Tibial nerve (tissue), 4 donors: ENCODE results near the gene GAB1. TPM values are rescaled to one million over a fixed set of nuclear protein-coding genes. Genes with fewer than 3 reads are reported as not detected.

Experiments
- DNase-seq, 2 donors: peaks; one replicate each; pipeline ENCODE4 v3.0.0-alpha.2; 2019; ENCODE audit warnings: low spot score in 2 of 2
- H3K27ac ChIP-seq, 4 donors: fragments of 200-600 bp; sonication (generic) in 3 of 4; one replicate each; pipeline ENCODE4 v1.5.1; 2017 to 2019; ENCODE audit warnings: mild to moderate bottlenecking in 1 of 4
- H3K27me3 ChIP-seq, 2 donors: fragments of 200-600 bp; sonication (generic) in 1 of 2; one replicate each; pipeline versions ENCODE4 v1.5.1 to v1.6.0; 2017 to 2019
- H3K36me3 ChIP-seq, 3 donors: fragments of 200-600 bp; sonication (generic); one replicate each; pipeline ENCODE4 v1.5.1; 2018 to 2019
- H3K4me1 ChIP-seq, 4 donors: fragments of 200-600 bp; sonication (generic) in 3 of 4; one replicate each; pipeline ENCODE4 v1.5.1; 2017 to 2019
- H3K4me3 ChIP-seq, 4 donors: fragments of 200-600 bp; sonication (generic) in 3 of 4; one replicate each; pipeline ENCODE4 v1.5.1; 2017 to 2019; ENCODE audit warnings: mild to moderate bottlenecking in 1 of 4, moderate library complexity in 1 of 4
- H3K9me3 ChIP-seq, 4 donors: fragments of 200-600 bp; sonication (generic) in 3 of 4; one replicate each; pipeline ENCODE4 v1.5.1; 2017 to 2019
- EP300 ChIP-seq, 2 donors: sonication (generic); formaldehyde crosslinking; IDR thresholded peaks; one replicate each; pipeline ENCODE4 v1.6.1; 2017; ENCODE audit warnings: antibody characterized with exemption in 2 of 2, mild to moderate bottlenecking in 1 of 2
- POLR2A ChIP-seq, 2 donors: fragments of 450-650 bp; IDR thresholded peaks; one replicate each; pipeline ENCODE4 v1.6.1; 2017; ENCODE audit warnings: antibody characterized with exemption in 2 of 2, mild to moderate bottlenecking in 2 of 2, moderate library complexity in 2 of 2
- WGBS, 2 donors: methylation state at CpG; one replicate each; pipeline ENCODE4 v1.1.5; 2018; 5-methylcytosine and 5-hydroxymethylcytosine counted together
- total RNA-seq, 4 donors: library from RNA; depleted of rRNA; stranded (reverse); fragments of >200 nt; gene quantifications; one replicate each; pipeline ENCODE4 v1.1.0, GENCODE V29; 2016
- TF ChIP-seq, protein P1 (sequence below), 5 experiments: fragments of 200-600 bp in 3 of 5; fragments of 450-650 bp in 2 of 5; sonication (generic) in 3 of 5; IDR thresholded peaks; one replicate each; pipeline ENCODE4 v1.5.1; 2016 to 2019; ENCODE audit warnings: antibody characterized with exemption in 5 of 5, mild to moderate bottlenecking in 3 of 5, moderate library complexity in 2 of 5

The GAB1 gene
- total RNA-seq, 4 donors from 2014 or later: 50.7 to 123 (median 81.4) TPM

DNA sequence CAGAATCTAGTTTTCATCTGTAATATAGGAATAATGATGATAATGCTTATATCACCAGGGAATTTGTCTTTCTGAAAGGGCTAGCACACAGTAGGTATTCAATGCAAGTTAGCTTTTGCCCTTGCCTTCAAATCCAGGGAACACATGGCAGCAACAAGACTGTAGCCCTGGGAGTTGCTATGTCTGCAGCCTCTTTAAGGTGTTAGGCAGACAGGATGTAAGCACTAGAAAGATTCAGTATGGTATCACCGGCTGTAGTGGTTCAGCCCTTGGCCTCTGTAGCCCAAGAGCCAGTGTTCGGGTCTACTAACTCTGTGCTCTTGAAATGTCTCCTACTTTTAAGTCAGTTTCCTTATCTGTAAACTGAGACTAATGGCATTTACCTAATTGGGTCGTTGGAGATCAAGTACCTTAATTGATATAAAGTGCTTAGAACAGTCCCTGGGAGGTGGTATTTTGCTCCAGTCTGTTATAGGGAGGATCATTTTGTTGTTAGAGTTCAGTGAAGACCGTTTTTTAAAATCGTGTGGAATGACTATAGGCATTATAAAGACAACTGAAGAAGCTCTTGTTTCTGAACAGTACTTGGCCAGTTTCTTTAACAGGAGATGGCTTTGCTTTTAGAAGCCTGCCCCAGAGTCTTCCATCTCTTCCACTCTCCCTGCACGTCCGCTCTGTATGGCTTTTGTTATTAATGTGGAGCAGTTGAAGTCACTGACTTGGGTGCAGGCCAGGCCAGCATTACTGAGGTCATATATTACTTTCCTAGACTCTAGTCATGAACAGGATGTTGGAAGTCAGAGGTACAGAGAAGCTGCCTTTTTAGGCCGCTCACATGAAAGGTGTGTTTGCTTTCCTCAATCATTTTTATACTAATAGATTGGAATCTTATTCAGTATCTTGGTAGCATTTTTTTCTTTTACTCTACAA lies 44.8 kb downstream of the GAB1 start:
- Histone ChIP-seq H3K36me3 (no peaks in the 10 kb centered on the region), H3K4me1 (peaks cover 0 to 97% (median 63%) of the 10 kb centered on the region in 4 donors), H3K27me3 (no peaks in the 10 kb centered on the region), H3K4me3 (peak overlapping the region in 1 of 4 donors; percentile 9), H3K27ac (peak overlapping the region; percentile 62 to 91 (median 82)), H3K9me3 (no peaks in the 10 kb centered on the region)
- 20% methylated on average over 8 of the region's 8 CpGs for WGBS, 2 donors
- DNase-seq: peak; percentile 73 to 76
- TF ChIP-seq, protein P1, sequence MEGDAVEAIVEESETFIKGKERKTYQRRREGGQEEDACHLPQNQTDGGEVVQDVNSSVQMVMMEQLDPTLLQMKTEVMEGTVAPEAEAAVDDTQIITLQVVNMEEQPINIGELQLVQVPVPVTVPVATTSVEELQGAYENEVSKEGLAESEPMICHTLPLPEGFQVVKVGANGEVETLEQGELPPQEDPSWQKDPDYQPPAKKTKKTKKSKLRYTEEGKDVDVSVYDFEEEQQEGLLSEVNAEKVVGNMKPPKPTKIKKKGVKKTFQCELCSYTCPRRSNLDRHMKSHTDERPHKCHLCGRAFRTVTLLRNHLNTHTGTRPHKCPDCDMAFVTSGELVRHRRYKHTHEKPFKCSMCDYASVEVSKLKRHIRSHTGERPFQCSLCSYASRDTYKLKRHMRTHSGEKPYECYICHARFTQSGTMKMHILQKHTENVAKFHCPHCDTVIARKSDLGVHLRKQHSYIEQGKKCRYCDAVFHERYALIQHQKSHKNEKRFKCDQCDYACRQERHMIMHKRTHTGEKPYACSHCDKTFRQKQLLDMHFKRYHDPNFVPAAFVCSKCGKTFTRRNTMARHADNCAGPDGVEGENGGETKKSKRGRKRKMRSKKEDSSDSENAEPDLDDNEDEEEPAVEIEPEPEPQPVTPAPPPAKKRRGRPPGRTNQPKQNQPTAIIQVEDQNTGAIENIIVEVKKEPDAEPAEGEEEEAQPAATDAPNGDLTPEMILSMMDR (IDR thresholded peaks at IDR 0.05): no peak
- TF ChIP-seq EP300 (IDR thresholded peaks at IDR 0.05) (peak in 1 of 2 donors; percentile 84), POLR2A (IDR thresholded peaks at IDR 0.05) (peak in 1 of 2 donors; percentile 43)

DNA sequence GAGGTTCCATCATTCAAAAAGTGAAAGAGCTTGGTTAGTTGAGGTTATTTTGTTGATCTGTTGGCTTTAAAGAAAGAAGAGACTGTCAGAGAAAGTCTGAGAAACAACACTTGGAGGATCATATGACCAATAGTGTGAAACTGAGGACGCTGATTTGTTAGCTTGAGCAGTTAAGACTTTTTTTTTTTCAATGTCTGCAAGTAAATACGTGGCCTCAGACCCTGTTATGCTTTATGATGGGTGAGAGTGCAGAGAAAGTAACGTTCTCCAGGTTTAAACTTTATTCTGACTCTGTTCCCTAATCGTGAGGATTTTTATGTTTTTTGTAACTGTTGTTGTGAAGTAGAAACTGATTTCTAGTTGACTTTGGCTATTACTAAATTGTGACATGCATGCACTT lies 45.9 kb downstream of the GAB1 start:
- Histone ChIP-seq H3K27me3 (no peaks in the 10 kb centered on the region), H3K27ac (peak overlapping the region; percentile 62 to 91 (median 82)), H3K9me3 (no peaks in the 10 kb centered on the region), H3K36me3 (no peaks in the 10 kb centered on the region), H3K4me3 (peak overlapping the region in 1 of 4 donors; percentile 9), H3K4me1 (peaks cover 0 to 95% (median 61%) of the 10 kb centered on the region in 4 donors)
- TF ChIP-seq, protein P1 (IDR thresholded peaks at IDR 0.05): no peak
- peak in 1 of 2 donors; percentile 47 for TF ChIP-seq EP300 (IDR thresholded peaks at IDR 0.05)
- whole genome bisulfite sequencing, 2 donors: 5 to 9% methylated on average over 4 of the region's 4 CpGs
- DNase-seq: no peak

- Histone ChIP-seq H3K4me3 (no peak overlapping the region), H3K27me3 (no peaks in the 10 kb centered on the region), H3K9me3 (no peaks in the 10 kb centered on the region), H3K4me1 (peaks cover 0 to 95% (median 61%) of the 10 kb centered on the region in 4 donors), H3K36me3 (no peaks in the 10 kb centered on the region), H3K27ac (peak overlapping the region; percentile 62 to 91 (median 82))
- TF ChIP-seq POLR2A (IDR thresholded peaks at IDR 0.05) (no peak), EP300 (IDR thresholded peaks at IDR 0.05) (no peak)
- TF ChIP-seq, protein P1 (IDR thresholded peaks at IDR 0.05): no peak
- DNase-seq: no peak
Measured at GRCh38 chr4:143383005-143383574, 46.4 kb downstream of the GAB1 start.

DNA sequence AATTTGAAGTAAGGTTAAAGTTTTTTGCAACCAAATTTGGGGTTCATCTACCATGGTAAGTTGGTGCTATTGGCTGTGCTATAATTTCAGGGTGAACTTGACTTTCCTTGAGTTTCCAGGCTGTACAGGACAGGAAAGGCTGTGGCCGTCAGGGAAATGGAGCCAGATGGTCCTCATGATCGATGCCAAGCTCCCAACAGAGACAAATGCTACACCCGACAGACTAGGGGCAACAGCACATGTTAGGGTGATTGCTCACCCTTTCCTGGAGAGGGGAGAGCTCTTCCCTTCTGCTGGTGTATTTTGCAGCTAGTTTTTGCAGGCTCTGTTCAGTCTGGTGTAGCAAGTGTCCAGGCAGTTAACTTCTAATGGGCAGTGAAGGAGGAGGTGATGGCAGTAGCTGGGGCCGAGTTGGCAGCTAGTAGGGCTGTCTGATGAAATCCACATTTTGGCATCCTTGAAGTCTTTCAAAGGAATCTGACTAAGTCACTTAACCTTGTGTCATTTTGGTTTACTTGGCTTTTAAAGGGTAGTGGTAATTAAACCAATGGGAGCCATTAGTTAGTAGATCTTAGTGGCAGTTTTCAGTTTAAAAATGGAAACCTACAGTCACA lies 47.8 kb downstream of the GAB1 start:
- Histone ChIP-seq H3K4me3 (no peak overlapping the region), H3K36me3 (no peaks in the 10 kb centered on the region), H3K4me1 (peaks cover 0 to 95% (median 59%) of the 10 kb centered on the region in 4 donors), H3K9me3 (no peaks in the 10 kb centered on the region), H3K27me3 (no peaks in the 10 kb centered on the region), H3K27ac (peak overlapping the region in 3 of 4 donors; percentile 30 to 91 (median 86))
- DNase-seq: no peak
- 49 to 51% methylated on average over 4 of the region's 4 CpGs for WGBS, 2 donors
- peak in 1 of 2 donors; percentile 36 for TF ChIP-seq EP300 (IDR thresholded peaks at IDR 0.05)
- no peak for TF ChIP-seq POLR2A (IDR thresholded peaks at IDR 0.05)

- no peak for TF ChIP-seq POLR2A (IDR thresholded peaks at IDR 0.05)
- TF ChIP-seq EP300 (IDR thresholded peaks at IDR 0.05): no peak
- TF ChIP-seq, protein P1 (IDR thresholded peaks at IDR 0.05): no peak
- Histone ChIP-seq H3K9me3 (no peaks in the 10 kb centered on the region), H3K27ac (peak overlapping the region in 2 of 4 donors; percentile 86 to 91), H3K27me3 (no peaks in the 10 kb centered on the region), H3K36me3 (no peaks in the 10 kb centered on the region), H3K4me1 (peaks cover 0 to 95% (median 60%) of the 10 kb centered on the region in 4 donors), H3K4me3 (no peak overlapping the region)
- no peak for DNase-seq
- 88 to 100% methylated on average over 1 of the region's 1 CpG for WGBS, 2 donors
Measured at GRCh38 chr4:143386812-143387211, 50.1 kb downstream of the GAB1 start.
